HG03558 (cell line): ENCODE data around the gene GABARAPL2.
A peak's percentile ranks its signal among the peaks of the same experiment; 100 is the strongest.
"Not testable (repeated sequence)": the region's sequence is repeated elsewhere in the genome, so short reads cannot be mapped to it uniquely, and the experiment has no call there.

Experiments used
- ATAC-seq: cut with Tn5 transposase; IDR thresholded peaks from one replicate; pipeline ENCODE4 v1.9.1; 2021; ENCODE audit warnings: moderate number of reproducible peaks; ENCODE audit not compliant: unreplicated experiment; ENCODE audit errors: extremely low read depth

The GABARAPL2 gene

DNA sequence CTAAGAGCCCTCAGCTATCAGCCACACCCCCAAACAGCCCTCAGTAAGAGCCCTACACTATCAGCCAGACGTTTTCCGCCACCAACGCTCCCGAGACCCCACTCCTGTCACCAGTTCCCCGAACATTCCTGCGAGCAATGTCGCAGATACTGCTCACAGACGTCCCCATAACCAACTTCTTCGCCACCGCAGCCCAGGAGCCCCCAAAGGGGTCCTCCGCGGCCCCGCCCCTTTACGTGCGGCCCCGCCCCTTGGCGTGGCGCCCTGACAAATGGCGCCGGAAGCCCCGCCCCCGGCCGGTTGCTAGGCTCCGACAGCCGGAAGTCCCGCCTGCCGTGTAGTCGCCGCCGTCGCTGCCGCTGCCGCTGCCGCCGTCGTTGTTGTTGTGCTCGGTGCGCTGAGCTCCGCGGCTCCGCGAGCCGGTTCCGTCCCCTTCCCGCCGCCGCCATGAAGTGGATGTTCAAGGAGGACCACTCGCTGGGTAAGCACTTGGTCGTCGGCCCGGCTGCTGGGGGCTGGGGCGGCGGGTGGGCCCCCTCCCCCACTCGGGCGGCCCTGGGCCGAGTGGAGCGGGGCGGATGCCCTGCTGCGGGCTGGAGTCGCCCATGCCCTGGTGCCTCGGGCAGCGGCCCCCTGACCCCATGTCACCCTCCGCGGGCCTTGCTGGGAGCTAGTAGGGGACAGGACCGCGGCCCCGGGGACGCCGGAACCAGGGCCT lies at the start of gene GABARAPL2:
TSS of gene GABARAPL2 (plus strand) at position 340 of the 718 bp plus-strand sequence. CDS start at position 448, 108 bp downstream.
- peak; percentile 33 for ATAC-seq

- no peak for ATAC-seq
Observed at GRCh38 chr16:75519175-75519574, 47.0 kb upstream of the GABARAPL2 start.

GRCh38 chr16:75526032-75526790 lies 40.0 kb upstream of the GABARAPL2 start:
- ATAC-seq, result no peak

DNA sequence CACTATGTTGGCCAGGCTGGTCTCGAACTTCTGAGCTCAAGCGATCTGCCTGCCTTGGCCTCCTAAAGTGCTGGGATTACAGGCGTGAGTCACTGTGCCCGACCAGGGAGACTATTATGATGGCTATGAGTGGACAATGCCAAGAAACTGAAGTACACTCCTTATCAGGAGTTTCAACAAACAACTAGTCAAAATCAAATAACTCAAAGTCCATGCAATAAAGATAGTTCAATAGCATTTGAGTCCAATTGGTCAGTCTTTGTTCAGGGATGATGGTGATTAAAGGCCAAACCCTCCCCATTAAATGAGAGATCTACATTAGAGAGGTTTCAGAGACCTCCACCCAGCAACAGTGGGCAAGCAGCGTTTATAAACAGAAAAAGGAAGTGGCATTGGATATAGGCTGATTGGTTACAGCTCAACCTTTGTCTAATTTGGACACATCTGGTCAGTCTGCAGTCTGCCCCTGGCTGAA lies 38.3 kb upstream of the GABARAPL2 start:
- no peak for ATAC-seq

DNA sequence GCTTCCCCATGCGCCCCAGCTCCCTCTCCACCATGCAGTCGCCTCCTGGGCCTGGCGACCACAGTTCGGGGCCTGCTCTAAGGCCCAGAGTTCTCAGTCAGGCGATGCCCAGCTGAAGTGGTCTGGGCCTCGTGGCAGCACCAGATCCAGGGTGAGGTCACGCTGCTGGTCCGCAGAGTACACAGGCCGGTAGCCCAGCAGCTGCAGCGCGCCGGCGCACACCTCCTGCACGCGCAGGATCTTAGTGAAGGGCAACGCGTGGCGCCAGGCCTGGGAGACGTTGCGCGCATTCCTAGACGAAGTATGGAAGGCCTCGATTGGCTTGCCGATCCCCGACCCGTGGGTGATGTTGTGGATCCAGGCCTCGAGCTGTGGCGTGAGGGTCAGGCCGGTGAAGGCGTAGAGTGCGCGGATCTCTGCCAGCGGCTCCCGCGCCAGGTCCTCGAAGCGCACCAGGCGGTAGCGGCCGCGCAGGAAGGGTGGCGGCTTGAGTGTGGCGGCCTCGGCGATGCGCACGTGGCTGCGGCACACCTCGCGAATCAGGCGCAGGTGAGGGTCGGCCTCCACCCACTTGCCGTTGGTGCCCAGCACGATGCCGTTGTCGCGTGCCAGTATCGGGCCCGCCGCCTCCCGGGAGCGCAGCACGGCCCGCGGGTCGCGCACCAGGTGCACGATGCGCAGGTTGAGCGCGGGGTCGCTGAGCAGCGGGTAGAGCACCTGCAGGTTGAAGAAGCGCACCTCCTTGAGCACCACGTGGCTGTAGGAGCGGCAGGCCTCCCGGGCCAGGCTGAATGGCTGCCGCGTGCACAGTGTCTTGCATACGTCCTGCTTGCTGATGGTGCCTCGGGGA lies 36.9 kb upstream of the GABARAPL2 start:
- ATAC-seq, result no peak

DNA sequence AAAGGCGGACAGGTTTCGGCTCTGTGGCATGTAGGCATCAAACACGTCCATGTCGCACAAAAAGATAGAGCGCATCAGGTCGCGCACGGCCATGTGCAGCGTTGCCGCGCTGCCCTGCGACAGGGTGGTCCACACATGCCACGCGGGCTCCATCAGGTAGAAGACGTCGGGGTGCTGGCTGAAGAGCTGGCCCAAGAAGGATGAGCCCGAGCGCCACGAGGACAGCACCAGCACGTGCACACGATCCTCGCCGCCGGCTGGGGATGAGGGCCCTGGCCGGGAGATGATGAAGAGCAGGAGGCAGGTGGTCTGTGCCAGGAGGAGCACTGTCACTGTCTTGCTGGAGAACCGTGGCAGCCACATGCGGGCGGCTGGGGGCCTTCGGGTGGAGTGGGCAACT lies 36.2 kb upstream of the GABARAPL2 start:
- ATAC-seq, result no peak

GRCh38 chr16:75532142-75532765 lies 33.9 kb upstream of the GABARAPL2 start:
- ATAC-seq, result no peak

DNA sequence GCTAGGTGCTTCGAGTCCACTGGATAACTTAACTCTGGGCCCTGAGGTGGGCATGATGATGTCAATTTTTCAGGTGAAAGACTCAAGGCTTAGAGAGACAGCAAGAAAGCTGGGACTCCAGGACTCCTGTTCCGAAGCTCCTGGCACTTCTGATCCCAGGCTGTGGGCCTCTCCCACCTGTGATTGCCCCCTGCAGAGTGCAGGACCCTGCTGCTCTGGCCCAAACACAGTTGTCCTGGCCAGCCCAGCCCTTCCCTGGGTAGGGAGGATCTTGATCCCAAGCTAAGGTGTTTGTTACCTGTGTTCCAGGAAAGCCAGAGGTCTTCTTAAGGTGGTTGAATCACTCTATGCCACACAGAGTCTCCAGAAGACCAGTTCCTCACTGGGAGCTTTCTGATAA lies 33.4 kb upstream of the GABARAPL2 start:
- no peak for ATAC-seq

DNA sequence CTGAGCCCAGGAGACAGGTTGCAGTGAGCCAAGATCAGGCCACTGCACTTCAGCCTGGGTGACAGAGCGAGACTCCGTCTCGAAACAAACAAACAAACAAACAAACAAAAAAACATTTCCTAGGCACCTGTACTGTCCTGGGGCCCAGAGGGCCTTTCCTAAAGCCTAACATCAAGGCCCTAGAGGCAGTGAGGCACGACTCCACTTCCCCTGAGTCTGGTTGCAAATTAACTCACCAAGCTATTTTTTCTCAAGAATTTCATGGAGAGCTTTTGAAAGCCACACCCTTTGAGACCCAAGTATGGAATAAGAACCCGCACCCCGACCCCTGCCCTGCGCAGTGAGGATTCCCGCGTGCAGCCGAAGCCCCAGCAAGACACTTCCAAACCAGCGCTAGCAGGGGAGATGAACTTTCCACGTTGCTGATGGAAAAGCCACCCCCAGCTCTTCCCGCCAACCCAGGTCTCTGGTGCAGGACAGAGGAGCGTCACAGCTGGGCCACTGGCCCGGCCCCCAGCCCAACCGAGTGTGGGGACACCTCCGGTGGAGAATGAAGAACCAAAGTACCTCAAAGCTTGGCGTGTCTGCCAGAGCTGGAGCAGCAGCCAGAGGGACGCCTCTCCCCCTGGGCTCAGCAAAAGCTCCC lies 31.5 kb upstream of the GABARAPL2 start:
- no peak for ATAC-seq

GRCh38 chr16:75535211-75535843 lies 30.9 kb upstream of the GABARAPL2 start:
- ATAC-seq, result no peak

DNA sequence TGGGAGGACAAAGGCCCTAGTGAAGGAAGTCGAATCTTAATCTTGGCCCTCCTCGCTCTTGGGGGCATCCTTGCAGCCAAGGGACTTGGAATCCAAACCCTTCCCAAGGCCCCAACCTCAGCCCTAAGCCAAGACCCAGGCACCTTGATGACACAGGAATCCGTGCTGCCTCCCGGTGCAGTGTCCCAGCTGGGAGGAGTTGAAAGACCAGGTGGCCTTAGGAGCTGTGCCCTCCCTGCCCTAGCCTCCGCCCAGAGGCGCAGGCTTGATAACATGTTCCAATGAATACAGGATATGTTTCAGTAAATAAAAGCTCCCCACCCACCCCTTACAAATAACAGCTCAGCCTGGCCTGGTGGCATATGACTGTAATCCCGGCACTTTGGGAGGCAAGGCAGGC lies 30.3 kb upstream of the GABARAPL2 start, which contains the start of gene CHST5:
TSS of gene CHST5 (minus strand) at position 208 of the 400 bp plus-strand sequence. CDS start 5,724 bp downstream, outside the sequence.
- no peak for ATAC-seq

GRCh38 chr16:75537776-75538175 lies 28.4 kb upstream of the GABARAPL2 start:
- no peak for ATAC-seq

- ATAC-seq, result not testable (repeated sequence)
Observed at GRCh38 chr16:75538882-75539565, 27.2 kb upstream of the GABARAPL2 start.

DNA sequence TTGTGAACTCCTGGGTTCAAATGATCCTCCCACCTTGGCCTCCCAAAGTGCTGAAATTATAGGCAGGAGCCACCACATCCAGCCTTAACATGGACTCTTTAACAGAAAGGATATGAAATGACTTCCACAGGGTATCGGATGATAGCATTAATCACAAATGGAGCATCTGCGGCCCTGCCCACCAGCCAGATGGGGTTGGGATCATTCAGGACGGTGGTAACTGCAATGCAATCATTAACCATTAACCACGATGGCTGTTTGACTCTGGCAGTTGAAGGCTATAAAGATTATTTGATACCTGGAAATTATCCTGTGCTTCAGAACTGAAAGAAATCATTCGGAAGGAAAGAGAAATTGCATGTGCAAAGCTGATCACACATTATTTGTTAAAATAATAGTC lies 24.9 kb upstream of the GABARAPL2 start:
- no peak for ATAC-seq

- not testable (repeated sequence) for ATAC-seq
Observed at GRCh38 chr16:75542462-75542861, 23.7 kb upstream of the GABARAPL2 start.

- not testable (repeated sequence) for ATAC-seq
Observed at GRCh38 chr16:75545879-75546278, 20.3 kb upstream of the GABARAPL2 start.

GRCh38 chr16:75546293-75546692 lies 19.9 kb upstream of the GABARAPL2 start:
- no peak for ATAC-seq

GRCh38 chr16:75548456-75548855 lies 17.7 kb upstream of the GABARAPL2 start:
- not testable (repeated sequence) for ATAC-seq
